ENCODE results near the gene FPR2. TPM values are rescaled to one million over a fixed set of nuclear protein-coding genes. Genes with fewer than 3 reads are reported as not detected.

Gene FPR2
- total RNA-seq, 2 donors from 2014 or later, result 0.47 to 1.1 TPM

- no peak overlapping the region for H3K9ac ChIP-seq (ENCODE audit: low read depth in 2 of 2, low read length in 2 of 2)
- intact Hi-C loops (cut with DNase I), result no loop called here
- H3K27ac ChIP-seq, result no peak overlapping the region
- H3K27me3 ChIP-seq, result no peaks in the 10 kb centered on the region
- H3K9me3 ChIP-seq, result no peaks in the 10 kb centered on the region
- no peaks in the 10 kb centered on the region for H3K4me1 ChIP-seq
- no peak for TF ChIP-seq CTCF (IDR thresholded peaks at IDR 0.05)
- H3K4me3 ChIP-seq, result no peak overlapping the region
- no peaks in the 10 kb centered on the region for H3K36me3 ChIP-seq
- no peak for DNase-seq
Observed at GRCh38 chr19:51792932-51793331, 32.0 kb downstream of the FPR2 start.

GRCh38 chr19:51793994-51794393 is 33.0 kb downstream of the FPR2 start:
- Histone ChIP-seq H3K4me1 (no peaks in the 10 kb centered on the region), H3K27ac (no peak overlapping the region), H3K4me3 (no peak overlapping the region), H3K9ac (ENCODE audit: low read depth in 2 of 2, low read length in 2 of 2) (no peak overlapping the region), H3K9me3 (no peaks in the 10 kb centered on the region), H3K36me3 (no peaks in the 10 kb centered on the region), H3K27me3 (no peaks in the 10 kb centered on the region)
- no peak for DNase-seq
- intact Hi-C loops (cut with DNase I), result no loop called here
- no peak for TF ChIP-seq CTCF (IDR thresholded peaks at IDR 0.05)

- Histone ChIP-seq H3K27me3 (no peaks in the 10 kb centered on the region), H3K27ac (peak within 1 kb of the TSS; percentile 16), H3K9me3 (no peaks in the 10 kb centered on the region), H3K9ac (ENCODE audit: low read depth in 2 of 2, low read length in 2 of 2) (no peak within 1 kb of the TSS), H3K36me3 (no peaks in the 10 kb centered on the region), H3K4me3 (no peak within 1 kb of the TSS), H3K4me1 (no peaks in the 10 kb centered on the region)
- no peak for DNase-seq
- intact Hi-C loops (cut with DNase I), result no loop called here
- no peak for TF ChIP-seq CTCF (IDR thresholded peaks at IDR 0.05)
Observed at GRCh38 chr19:51794885-51795490, 34.0 kb downstream of the FPR2 start, which contains the start of gene FPR3. TSS of gene FPR3 (plus strand) at chr19:51795157. CDS start at chr19:51823749, 28,592 bp downstream.

GRCh38 chr19:51796195-51796679 is 35.3 kb downstream of the FPR2 start:
- no peak overlapping the region for H3K4me3 ChIP-seq

GRCh38 chr19:51797480-51797879 is 36.5 kb downstream of the FPR2 start:
- Histone ChIP-seq H3K36me3 (no peaks in the 10 kb centered on the region), H3K27me3 (no peaks in the 10 kb centered on the region), H3K4me1 (no peaks in the 10 kb centered on the region), H3K4me3 (no peak overlapping the region), H3K9ac (ENCODE audit: low read depth in 2 of 2, low read length in 2 of 2) (no peak overlapping the region), H3K27ac (no peak overlapping the region), H3K9me3 (no peaks in the 10 kb centered on the region)
- no peak for TF ChIP-seq CTCF (IDR thresholded peaks at IDR 0.05)
- intact Hi-C loops (cut with DNase I), result no loop called here
- no peak for DNase-seq

More at GRCh38 chr19:51796195-51796679, 35.3 kb downstream of the FPR2 start:
- TF ChIP-seq CTCF (IDR thresholded peaks at IDR 0.05), result no peak
- Histone ChIP-seq H3K27ac (no peak overlapping the region), H3K36me3 (no peaks in the 10 kb centered on the region), H3K9me3 (no peaks in the 10 kb centered on the region), H3K27me3 (no peaks in the 10 kb centered on the region), H3K9ac (ENCODE audit: low read depth in 2 of 2, low read length in 2 of 2) (no peak overlapping the region), H3K4me1 (no peaks in the 10 kb centered on the region)
- DNase-seq, result no peak
- intact Hi-C loops (cut with DNase I), result no loop called here
